Sigmoid colon (tissue), 7 donors: ENCODE data around the gene IL1R2. TPM values are rescaled to one million over a fixed set of nuclear protein-coding genes. Genes with fewer than 3 reads are reported as not detected.

ENCODE experiments used
- DNase-seq: peaks from one replicate; pipeline ENCODE4 v3.0.0-alpha.2; 2019
- H3K27ac ChIP-seq, 4 donors: fragments of 200-600 bp; sonication (generic); one replicate each; pipeline ENCODE4 v1.5.1; 2016 to 2019; ENCODE audit warnings: mild to moderate bottlenecking in 1 of 4
- H3K27me3 ChIP-seq, 3 donors: fragments of 200-600 bp; sonication (generic); one replicate each; pipeline ENCODE4 v1.5.1; 2019; ENCODE audit warnings: mild to moderate bottlenecking in 1 of 3
- H3K36me3 ChIP-seq, 4 donors: fragments of 200-600 bp; sonication (generic); one replicate each; pipeline ENCODE4 v1.5.1; 2016 to 2019
- H3K4me1 ChIP-seq, 4 donors: fragments of 200-600 bp; sonication (generic); one replicate each; pipeline ENCODE4 v1.5.1; 2017 to 2019
- H3K4me3 ChIP-seq, 4 donors: fragments of 200-600 bp; sonication (generic); one replicate each; pipeline ENCODE4 v1.5.1; 2017 to 2019; ENCODE audit warnings: mild to moderate bottlenecking in 2 of 4, moderate library complexity in 1 of 4
- H3K9me3 ChIP-seq, 4 donors: fragments of 200-600 bp in 3 of 4; sonication (generic) in 3 of 4; one replicate each; pipeline versions ENCODE4 v1.5.1 to v1.6.1; 2013 to 2019
- CTCF ChIP-seq, 4 experiments: fragments of 450-650 bp in 3 of 4; fragments of 200-600 bp in 1 of 4; IDR thresholded peaks; one replicate each; pipeline ENCODE4 v1.5.1; 2016 to 2019; ENCODE audit warnings: antibody characterized with exemption in 4 of 4, mild to moderate bottlenecking in 3 of 4, moderate library complexity in 2 of 4
- EP300 ChIP-seq, 4 donors: sonication (generic); formaldehyde crosslinking; IDR thresholded peaks; one replicate each; pipeline ENCODE4 v1.6.1; 2017; ENCODE audit warnings: antibody characterized with exemption in 4 of 4
- POLR2A ChIP-seq, 2 donors: fragments of 450-650 bp; IDR thresholded peaks; one replicate each; pipeline ENCODE4 v1.6.1; 2016; ENCODE audit warnings: antibody characterized with exemption in 2 of 2, mild to moderate bottlenecking in 2 of 2, moderate library complexity in 2 of 2
- POLR2AphosphoS5 ChIP-seq, 4 donors: sonication (generic); formaldehyde crosslinking; IDR thresholded peaks; one replicate each; pipeline ENCODE4 v1.6.1; 2017; ENCODE audit warnings: antibody characterized with exemption in 4 of 4
- WGBS, 2 donors: extraction: QIAGEN DNeasy Blood & Tissue Kit; methylation state at CpG; one replicate each; pipeline ENCODE4 v1.1.7; 2013; 5-methylcytosine and 5-hydroxymethylcytosine counted together
- intact Hi-C: fragments of 100-400 bp; cut with DNase I; formaldehyde crosslinking; loops from one replicate; pipeline ENCODE4 v1.15.1; 2023
- polyA plus RNA-seq, 3 donors: library from polyadenylated mRNA; stranded (reverse); fragments of 200-250 nt; gene quantifications; one replicate each; pipeline ENCODE4 v1.2.3, GENCODE V29; 2013
- total RNA-seq, 4 donors: library from RNA; depleted of rRNA; stranded (reverse); fragments of >200 nt; gene quantifications; one replicate each; pipeline ENCODE4 v1.1.0, GENCODE V29; 2016
- donor health status: healthy with polysubstance abuse.
- donor health status: Bipolar disorder and iron deficiency.
- donor health status: healthy.

The IL1R2 gene
- total and polyA plus RNA-seq, 7 donors, result 3.0 to 26.4 (median 15.9) TPM

- intact Hi-C loops, result loop anchor here (5.0 kb wide), 1 partner anchor 99 kb away; no protein-coding TSS in a partner anchor
- Histone ChIP-seq H3K36me3 (no peaks in the 10 kb centered on the region), H3K9me3 (no peaks in the 10 kb centered on the region), H3K4me3 (no peak overlapping the region), H3K27me3 (no peaks in the 10 kb centered on the region), H3K27ac (no peak overlapping the region), H3K4me1 (peaks cover 0 to 4% (median 0%) of the 10 kb centered on the region in 4 donors)
- 27 to 73% methylated on average over 5 of the region's 5 CpGs for WGBS, 2 donors
- no peak for DNase-seq
- no peak for TF ChIP-seq POLR2AphosphoS5 (IDR thresholded peaks at IDR 0.05)
- no peak for TF ChIP-seq POLR2A (IDR thresholded peaks at IDR 0.05)
- no peak for TF ChIP-seq CTCF (IDR thresholded peaks at IDR 0.05)
- TF ChIP-seq EP300 (IDR thresholded peaks at IDR 0.05), result no peak
Observed at GRCh38 chr2:101981066-101981465, 10.7 kb upstream of the IL1R2 start.

GRCh38 chr2:101981504-101981903 is 10.3 kb upstream of the IL1R2 start:
- H3K27ac ChIP-seq, result no peak overlapping the region
- WGBS, 2 donors, result 68 to 86% methylated on average over 4 of the region's 4 CpGs
- H3K36me3 ChIP-seq, result no peaks in the 10 kb centered on the region
- H3K9me3 ChIP-seq, result no peaks in the 10 kb centered on the region
- H3K4me1 ChIP-seq, result peaks cover 0 to 4% (median 0%) of the 10 kb centered on the region in 4 donors
- no peak overlapping the region for H3K4me3 ChIP-seq
- DNase-seq, result no peak
- intact Hi-C loops, result loop anchor here (5.0 kb wide), 1 partner anchor 99 kb away; no protein-coding TSS in a partner anchor
- no peaks in the 10 kb centered on the region for H3K27me3 ChIP-seq
- TF ChIP-seq CTCF (IDR thresholded peaks at IDR 0.05), result no peak
- no peak for TF ChIP-seq EP300 (IDR thresholded peaks at IDR 0.05)
- no peak for TF ChIP-seq POLR2AphosphoS5 (IDR thresholded peaks at IDR 0.05)
- no peak for TF ChIP-seq POLR2A (IDR thresholded peaks at IDR 0.05)

- H3K36me3 ChIP-seq, result no peaks in the 10 kb centered on the region
- TF ChIP-seq EP300 (IDR thresholded peaks at IDR 0.05) (no peak), POLR2A (IDR thresholded peaks at IDR 0.05) (no peak), POLR2AphosphoS5 (IDR thresholded peaks at IDR 0.05) (no peak), CTCF (IDR thresholded peaks at IDR 0.05) (no peak)
- no peaks in the 10 kb centered on the region for H3K27me3 ChIP-seq
- WGBS, 2 donors, result 91 to 92% methylated on average over 9 of the region's 9 CpGs
- intact Hi-C loops, result loop anchor here (5.0 kb wide), 1 partner anchor 100 kb away; no protein-coding TSS in a partner anchor
- no peaks in the 10 kb centered on the region for H3K9me3 ChIP-seq
- H3K4me3 ChIP-seq, result no peak overlapping the region
- H3K4me1 ChIP-seq, result peaks cover 0 to 4% (median 0%) of the 10 kb centered on the region in 4 donors
- DNase-seq, result no peak
- H3K27ac ChIP-seq, result no peak overlapping the region
Observed at GRCh38 chr2:101982495-101983029, 9.2 kb upstream of the IL1R2 start.

- intact Hi-C loops, result loop anchor here (5.0 kb wide), 1 partner anchor 101 kb away; no protein-coding TSS in a partner anchor
- WGBS, 2 donors, result 78 to 80% methylated on average over 8 of the region's 8 CpGs
Observed at GRCh38 chr2:101983486-101983885, 8.3 kb upstream of the IL1R2 start.

More at GRCh38 chr2:101983486-101983885, 8.3 kb upstream of the IL1R2 start:
- no peaks in the 10 kb centered on the region for H3K9me3 ChIP-seq
- no peak overlapping the region for H3K27ac ChIP-seq
- H3K27me3 ChIP-seq, result no peaks in the 10 kb centered on the region
- no peak overlapping the region for H3K4me3 ChIP-seq
- TF ChIP-seq POLR2A (IDR thresholded peaks at IDR 0.05) (no peak), CTCF (IDR thresholded peaks at IDR 0.05) (no peak), EP300 (IDR thresholded peaks at IDR 0.05) (no peak), POLR2AphosphoS5 (IDR thresholded peaks at IDR 0.05) (no peak)
- DNase-seq, result no peak
- H3K36me3 ChIP-seq, result no peaks in the 10 kb centered on the region
- H3K4me1 ChIP-seq, result peaks cover 0 to 4% (median 0%) of the 10 kb centered on the region in 4 donors
